ENCODE data around the gene SLC5A4. TPM values are rescaled to one million over a fixed set of nuclear protein-coding genes. Genes with fewer than 3 reads are reported as not detected.
"Not testable (repeated sequence)": the region's sequence is repeated elsewhere in the genome, so short reads cannot be mapped to it uniquely, and the experiment has no call there.

SLC5A4 gene
- polyA plus RNA-seq, 3 donors from 2014 or later: not detected

DNA sequence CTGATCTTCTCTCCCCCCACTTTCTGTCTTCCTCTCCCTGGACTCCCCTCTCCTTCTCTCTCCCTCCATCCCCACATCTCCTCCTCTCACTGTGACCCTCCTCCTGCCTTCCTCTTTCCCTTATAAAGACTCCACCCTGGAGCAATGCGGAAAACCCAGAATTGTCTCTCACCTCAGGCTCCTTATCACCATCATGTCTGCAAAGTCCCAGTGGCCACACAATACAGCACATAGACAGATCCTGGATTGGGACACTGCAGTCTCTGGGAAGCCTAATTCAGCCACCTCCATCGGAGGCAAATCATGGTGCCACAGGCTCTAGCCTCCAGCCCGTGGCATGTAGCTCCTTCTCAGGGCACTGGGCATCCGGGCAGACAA lies 53.0 kb downstream of the SLC5A4 start:
- Mint-ChIP-seq H3K4me1 (peaks cover 21 to 50% of the 10 kb centered on the region in 2 donors), H3K4me3 (peak overlapping the region in 1 of 5 donors; percentile 83), H3K27me3 (ENCODE audit: low read depth in 3 of 3) (peaks cover 5 to 20% (median 6%) of the 10 kb centered on the region in 3 donors), H3K9me3 (no peaks in the 10 kb centered on the region), H3K27ac (no peak overlapping the region), H3K36me3 (no peaks in the 10 kb centered on the region)
- no peak for DNase-seq

DNA sequence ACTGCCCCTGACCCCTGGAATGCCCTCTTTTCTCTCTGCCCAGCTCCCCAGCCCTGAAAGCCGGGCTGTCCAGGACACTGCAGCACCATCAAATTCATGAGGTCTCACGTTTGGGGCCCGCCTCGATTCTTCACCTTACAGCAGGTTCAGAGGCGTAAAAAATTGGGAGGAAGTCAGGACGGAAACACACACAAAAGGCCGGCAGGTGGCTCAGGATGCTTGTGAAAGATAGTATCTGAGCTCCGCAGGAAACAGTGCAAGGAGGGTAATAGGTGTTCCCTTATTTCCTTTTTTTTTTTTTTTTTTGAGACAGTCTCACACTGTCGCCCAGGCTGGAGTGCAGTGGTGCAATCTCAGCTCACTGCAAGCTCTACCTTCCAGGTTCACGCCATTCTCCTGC lies 54.4 kb downstream of the SLC5A4 start:
- Mint-ChIP-seq H3K4me3 (no peak overlapping the region), H3K27ac (no peak overlapping the region), H3K4me1 (peaks cover 9 to 36% of the 10 kb centered on the region in 2 donors), H3K27me3 (ENCODE audit: low read depth in 3 of 3) (peaks cover 5 to 19% (median 9%) of the 10 kb centered on the region in 3 donors), H3K9me3 (no peaks in the 10 kb centered on the region), H3K36me3 (no peaks in the 10 kb centered on the region)
- no peak for DNase-seq

DNA sequence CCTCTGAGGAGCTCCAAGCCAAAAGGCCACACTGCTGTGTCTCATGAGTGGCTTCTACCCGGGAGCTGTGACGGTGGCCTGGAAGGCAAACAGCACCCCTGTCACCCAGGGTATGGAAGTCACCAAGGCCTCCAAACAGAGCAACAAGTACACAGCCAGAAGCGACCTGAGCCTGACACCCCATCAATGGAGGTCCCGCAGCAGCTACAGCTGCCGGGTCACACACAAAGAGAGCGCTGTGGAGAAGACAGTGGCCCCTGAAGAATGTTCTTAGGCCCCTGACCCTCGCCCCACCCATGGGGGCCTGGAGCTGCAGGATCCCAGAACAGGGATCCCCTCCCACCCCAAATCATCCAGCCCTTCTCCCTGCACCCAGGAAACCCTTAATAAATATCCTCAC lies 55.2 kb downstream of the SLC5A4 start:
- Mint-ChIP-seq H3K27me3 (ENCODE audit: low read depth in 3 of 3) (peaks cover 5 to 13% (median 8%) of the 10 kb centered on the region in 3 donors), H3K4me3 (no peak overlapping the region), H3K27ac (no peak overlapping the region), H3K9me3 (no peaks in the 10 kb centered on the region), H3K36me3 (no peaks in the 10 kb centered on the region), H3K4me1 (peaks cover 7 to 28% of the 10 kb centered on the region in 2 donors)
- DNase-seq: no peak

DNA sequence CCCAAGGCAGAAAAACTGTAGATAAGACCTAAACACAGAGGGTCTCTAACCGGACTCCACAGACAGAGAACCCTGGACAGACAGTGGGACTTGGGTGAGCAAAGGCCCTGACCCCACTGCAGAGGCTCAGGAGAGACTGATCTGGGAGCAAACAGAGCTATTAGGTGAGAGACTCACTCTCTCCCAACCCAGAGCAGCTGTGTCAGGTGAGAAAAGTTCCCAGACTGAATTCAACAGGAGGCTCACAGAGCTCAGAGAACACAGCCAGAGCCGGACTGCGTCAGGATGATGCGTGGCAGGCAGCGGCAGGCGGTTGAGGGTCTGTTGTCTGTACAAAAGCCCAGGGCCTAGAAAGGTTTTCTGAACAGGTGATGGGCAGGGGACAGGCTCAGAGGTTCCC lies 55.8 kb downstream of the SLC5A4 start:
- Mint-ChIP-seq H3K27ac (no peak overlapping the region), H3K27me3 (ENCODE audit: low read depth in 3 of 3) (peaks cover 5 to 13% (median 8%) of the 10 kb centered on the region in 3 donors), H3K9me3 (no peaks in the 10 kb centered on the region), H3K4me3 (no peak overlapping the region), H3K36me3 (no peaks in the 10 kb centered on the region), H3K4me1 (peaks cover 7 to 22% of the 10 kb centered on the region in 2 donors)
- DNase-seq: no peak

DNA sequence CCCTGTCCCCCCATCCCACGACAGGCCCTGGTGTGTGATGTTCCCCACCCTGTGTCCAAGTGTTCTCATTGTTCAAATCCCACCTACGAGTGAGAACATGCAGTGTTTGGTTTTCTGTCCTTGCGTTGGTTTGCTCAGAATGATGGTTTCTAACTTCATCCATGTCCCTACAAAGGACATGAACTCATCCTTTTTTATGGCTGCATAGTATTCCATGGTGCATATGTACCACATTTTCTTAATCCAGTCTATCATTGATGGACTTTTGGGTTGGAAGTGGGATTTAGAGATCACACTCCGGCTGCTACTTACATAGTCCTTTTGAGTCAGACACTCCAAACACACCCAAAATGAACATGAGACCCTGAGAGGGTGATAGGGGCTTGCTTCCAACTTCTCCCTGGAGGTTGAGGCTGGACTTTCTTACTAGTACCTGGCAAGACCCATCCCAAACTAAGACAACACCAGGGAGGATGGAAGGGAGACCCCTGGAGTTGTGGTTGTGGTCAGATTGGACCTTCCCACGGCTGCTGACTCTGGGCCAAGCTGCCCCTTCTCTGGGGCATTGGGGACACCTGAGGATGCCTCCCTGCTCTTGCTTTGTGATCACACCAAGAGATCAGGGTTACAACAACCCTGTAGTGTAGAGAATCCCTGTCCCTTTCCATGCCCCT lies 57.5 kb downstream of the SLC5A4 start:
- not testable (repeated sequence) for H3K4me1 Mint-ChIP-seq; H3K27me3 Mint-ChIP-seq (ENCODE audit: low read depth in 3 of 3); H3K27ac Mint-ChIP-seq; DNase-seq; H3K9me3 Mint-ChIP-seq; H3K4me3 Mint-ChIP-seq; H3K36me3 Mint-ChIP-seq

DNA sequence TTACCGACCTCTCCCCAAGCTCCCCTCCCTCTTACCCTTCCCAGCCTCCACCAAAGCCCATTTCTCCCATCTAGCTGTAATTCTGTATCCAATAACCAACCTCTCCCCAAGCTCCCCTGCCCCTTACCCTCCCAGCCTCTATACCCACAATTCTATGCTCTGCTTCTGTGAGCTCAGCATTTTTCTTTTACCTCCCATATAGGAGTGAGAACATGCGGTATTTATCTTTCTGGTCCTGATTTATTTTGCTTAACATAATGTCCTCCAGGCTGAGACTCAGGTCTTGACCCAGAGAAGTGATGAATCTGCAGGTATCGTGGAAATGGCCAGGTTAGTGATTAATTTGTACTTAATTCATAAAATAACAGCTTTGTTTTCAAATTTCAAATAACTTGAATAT lies 59.2 kb downstream of the SLC5A4 start:
- not testable (repeated sequence) for H3K9me3 Mint-ChIP-seq; H3K4me1 Mint-ChIP-seq; H3K4me3 Mint-ChIP-seq; DNase-seq; H3K36me3 Mint-ChIP-seq; H3K27me3 Mint-ChIP-seq (ENCODE audit: low read depth in 3 of 3); H3K27ac Mint-ChIP-seq

DNA sequence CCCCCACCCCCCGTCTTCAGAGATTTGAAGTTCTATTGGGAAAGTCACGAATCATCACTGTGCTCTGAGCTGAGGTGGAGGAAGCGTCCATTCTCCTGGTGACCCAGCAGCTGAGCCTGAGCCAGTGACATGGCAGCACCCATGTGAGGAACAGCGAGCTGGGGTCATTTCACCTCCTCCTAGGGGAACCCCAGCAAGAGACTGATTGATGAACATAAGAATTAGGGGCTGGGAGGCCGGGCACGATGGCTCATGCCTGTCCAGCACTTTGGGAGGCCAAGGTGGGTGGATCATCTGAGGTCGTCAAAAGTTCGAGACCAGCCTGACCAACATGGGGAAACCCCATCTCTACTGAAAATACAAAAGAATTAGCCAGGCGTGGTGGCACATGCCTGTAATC lies 61.8 kb downstream of the SLC5A4 start:
- not testable (repeated sequence) for H3K4me1 Mint-ChIP-seq; H3K4me3 Mint-ChIP-seq; H3K36me3 Mint-ChIP-seq; DNase-seq; H3K27ac Mint-ChIP-seq; H3K9me3 Mint-ChIP-seq; H3K27me3 Mint-ChIP-seq (ENCODE audit: low read depth in 3 of 3)

DNA sequence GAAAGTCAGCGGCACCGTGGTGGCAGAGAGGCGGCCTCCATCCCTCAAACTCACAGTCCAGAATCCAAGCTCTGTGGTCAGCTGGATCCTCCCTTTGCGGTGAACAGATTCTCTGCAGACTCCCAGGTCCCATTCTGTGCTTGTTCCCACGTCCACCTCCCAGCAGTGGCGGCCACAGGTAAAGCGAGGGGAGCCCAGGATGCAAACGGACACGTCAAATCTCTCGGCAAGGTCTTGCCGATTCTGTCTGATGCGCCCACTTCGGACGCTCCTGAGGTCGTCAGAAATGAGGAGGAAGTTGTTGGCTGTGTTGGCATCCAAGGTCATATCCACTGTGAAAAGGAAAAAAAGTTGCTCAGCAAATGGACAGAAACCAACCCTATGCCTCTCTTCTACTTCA lies 64.1 kb downstream of the SLC5A4 start:
- not testable (repeated sequence) for DNase-seq

DNA sequence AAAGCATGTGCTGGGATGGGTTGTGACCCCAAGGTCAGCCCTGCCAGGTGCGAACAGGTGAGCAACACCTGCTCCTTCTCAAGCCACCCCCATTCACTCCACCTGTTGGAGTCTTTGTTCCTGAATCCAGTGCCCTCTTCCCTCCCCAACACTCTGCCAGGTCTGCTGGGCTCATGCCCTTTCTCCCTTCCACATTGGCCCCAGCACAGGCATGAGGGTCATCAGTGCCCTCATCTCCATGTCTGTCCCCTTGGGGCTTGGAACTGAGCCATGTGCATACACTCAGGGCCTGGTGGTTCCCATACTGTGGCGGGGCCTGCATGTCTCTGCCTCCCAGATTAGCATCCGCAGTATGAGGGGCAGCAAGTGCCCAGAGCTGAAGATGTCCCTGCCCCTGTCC lies 69.3 kb downstream of the SLC5A4 start:
- no peak for DNase-seq

More for the DNA sequence above, 64.1 kb downstream of the SLC5A4 start:
- H3K4me3 Mint-ChIP-seq; H3K9me3 Mint-ChIP-seq; H3K27ac Mint-ChIP-seq; H3K4me1 Mint-ChIP-seq; H3K27me3 Mint-ChIP-seq (ENCODE audit: low read depth in 3 of 3); H3K36me3 Mint-ChIP-seq: not testable (repeated sequence)

DNA sequence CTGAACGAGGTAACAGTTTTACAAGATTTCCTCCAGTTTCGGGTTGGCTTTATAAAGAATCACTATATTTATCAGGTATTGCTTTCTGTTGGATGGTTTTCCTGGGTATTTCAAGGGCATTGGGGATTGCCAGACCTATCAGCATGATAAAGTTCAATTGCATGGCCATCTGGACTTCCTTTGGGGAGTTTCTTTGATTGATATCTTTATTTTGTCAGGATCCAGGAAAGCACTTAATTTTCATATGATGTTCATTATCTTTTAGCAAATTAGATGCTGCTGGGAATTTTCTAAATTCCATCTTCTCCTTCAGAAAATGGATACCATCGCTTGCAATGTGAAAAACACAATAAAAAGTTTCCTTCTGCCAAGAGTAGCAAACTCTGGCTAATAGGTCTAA lies 71.5 kb downstream of the SLC5A4 start:
- Mint-ChIP-seq H3K9me3 (no peaks in the 10 kb centered on the region), H3K36me3 (no peaks in the 10 kb centered on the region)

More for the DNA sequence above, 69.3 kb downstream of the SLC5A4 start:
- Mint-ChIP-seq H3K4me1 (no peaks in the 10 kb centered on the region), H3K36me3 (no peaks in the 10 kb centered on the region), H3K27me3 (ENCODE audit: low read depth in 3 of 3) (peaks cover 2 to 4% (median 2%) of the 10 kb centered on the region in 3 donors), H3K4me3 (no peak overlapping the region), H3K27ac (no peak overlapping the region), H3K9me3 (no peaks in the 10 kb centered on the region)

DNA sequence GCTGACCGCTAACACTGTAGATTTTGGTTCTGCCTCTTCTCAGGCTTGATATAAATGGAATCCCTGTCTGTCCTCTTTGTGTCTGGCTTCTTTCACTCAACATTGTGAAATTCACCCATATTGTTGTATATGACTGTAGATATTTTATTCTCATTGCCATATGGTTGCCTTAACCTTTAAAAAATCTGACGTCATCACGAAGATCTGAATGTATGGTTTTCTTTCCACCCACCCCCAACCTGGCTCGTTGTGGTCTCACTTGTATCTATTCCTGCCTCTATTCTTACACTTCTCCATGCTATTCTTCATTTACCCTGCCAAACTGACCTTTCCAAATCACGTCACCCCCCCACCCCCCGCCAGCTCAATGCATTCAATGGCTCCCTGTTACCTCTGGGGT lies 74.1 kb downstream of the SLC5A4 start:
- H3K4me1 Mint-ChIP-seq: no peaks in the 10 kb centered on the region
- H3K9me3 Mint-ChIP-seq: no peaks in the 10 kb centered on the region
- DNase-seq: no peak
- H3K27ac Mint-ChIP-seq: no peak overlapping the region
- H3K36me3 Mint-ChIP-seq: no peaks in the 10 kb centered on the region
- peaks cover 2 to 4% (median 3%) of the 10 kb centered on the region in 3 donors for H3K27me3 Mint-ChIP-seq (ENCODE audit: low read depth in 3 of 3)
- H3K4me3 Mint-ChIP-seq: no peak overlapping the region

More for the DNA sequence above, 71.5 kb downstream of the SLC5A4 start:
- Mint-ChIP-seq H3K4me3 (no peak overlapping the region), H3K27ac (no peak overlapping the region), H3K27me3 (ENCODE audit: low read depth in 3 of 3) (peaks cover 0 to 4% (median 3%) of the 10 kb centered on the region in 3 donors), H3K4me1 (no peaks in the 10 kb centered on the region)
- DNase-seq: no peak

DNA sequence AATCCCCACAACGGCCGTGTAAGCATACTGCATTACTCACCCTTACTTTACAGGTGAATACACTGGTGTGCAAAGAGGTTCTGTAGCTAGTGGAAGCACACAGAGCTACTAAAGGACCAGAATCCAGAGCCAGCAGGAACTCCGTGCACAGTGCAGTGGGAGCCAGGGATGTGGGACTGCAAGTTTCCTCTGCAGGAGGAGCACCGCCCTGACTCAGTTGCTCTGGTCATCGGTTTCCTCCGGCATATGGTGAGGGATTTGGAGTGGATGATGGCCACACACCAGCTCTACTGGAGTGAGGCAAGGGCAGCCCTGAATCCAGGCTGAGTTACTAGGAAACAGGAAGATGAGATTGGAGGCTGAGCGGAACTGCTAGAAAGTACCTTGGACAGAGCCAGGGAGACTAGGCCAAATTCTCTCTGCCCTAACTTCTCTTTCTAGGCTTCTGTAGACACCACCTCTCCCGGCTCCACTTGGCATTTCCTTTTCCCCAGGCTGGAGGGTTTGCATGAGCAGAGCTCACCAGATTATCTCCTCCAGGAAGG lies 77.9 kb downstream of the SLC5A4 start:
- H3K9me3 Mint-ChIP-seq: no peaks in the 10 kb centered on the region
- peaks cover 3 to 9% (median 9%) of the 10 kb centered on the region in 3 donors for H3K27me3 Mint-ChIP-seq (ENCODE audit: low read depth in 3 of 3)
- H3K4me3 Mint-ChIP-seq: no peak overlapping the region
- H3K36me3 Mint-ChIP-seq: no peaks in the 10 kb centered on the region
- H3K4me1 Mint-ChIP-seq: no peaks in the 10 kb centered on the region
- no peak overlapping the region for H3K27ac Mint-ChIP-seq
- no peak for DNase-seq

DNA sequence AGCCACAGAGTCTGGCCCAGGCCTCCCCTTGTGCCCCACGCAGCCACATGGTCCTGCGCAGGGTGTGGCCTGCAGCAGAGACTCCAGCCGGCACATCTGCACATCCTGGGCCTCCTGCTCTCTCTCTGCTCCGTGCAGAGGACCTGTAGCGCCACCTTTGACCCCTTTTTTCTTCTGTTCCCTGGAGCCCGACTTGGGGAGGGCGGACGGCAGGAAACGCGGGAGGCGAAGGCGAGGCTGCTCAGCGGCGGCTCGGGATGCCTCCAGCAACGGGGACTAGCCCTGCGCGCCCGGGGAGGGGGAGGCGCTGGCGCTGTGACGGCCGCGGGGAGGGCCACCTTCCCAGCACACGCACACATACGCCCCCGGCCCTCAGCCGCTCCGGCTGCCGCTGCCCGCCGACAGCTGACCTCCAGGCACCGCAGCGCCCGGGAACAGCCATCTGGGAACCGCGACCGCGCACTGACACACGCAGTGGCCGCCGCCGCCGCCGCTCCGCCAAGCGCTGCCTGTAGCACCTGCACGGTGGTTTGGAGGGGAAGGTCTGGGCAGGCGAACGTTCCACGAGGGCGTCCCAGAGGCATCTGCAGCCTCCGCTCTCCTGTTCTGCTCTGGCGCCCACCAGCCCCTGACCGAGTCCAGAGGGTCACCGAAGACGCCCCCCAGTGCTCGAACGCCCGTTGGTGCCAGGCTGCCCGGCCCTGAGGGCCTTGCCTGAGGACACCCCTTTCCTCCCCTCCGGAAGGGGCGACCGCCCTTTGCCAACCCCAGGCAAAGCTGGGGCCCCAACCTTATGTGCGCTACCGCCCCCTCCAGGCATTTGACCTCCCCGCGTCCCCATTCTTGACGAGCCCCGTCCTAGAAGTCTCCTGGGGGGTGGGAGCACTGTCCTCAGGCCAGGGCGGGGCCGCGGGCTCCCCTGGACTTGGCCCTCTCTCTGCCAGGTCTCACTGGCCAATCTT lies 79.2 kb downstream of the SLC5A4 start:
- Mint-ChIP-seq H3K27me3 (ENCODE audit: low read depth in 3 of 3) (peaks cover 3 to 11% (median 9%) of the 10 kb centered on the region in 3 donors), H3K36me3 (no peaks in the 10 kb centered on the region), H3K4me3 (no peak overlapping the region), H3K9me3 (no peaks in the 10 kb centered on the region), H3K27ac (no peak overlapping the region), H3K4me1 (no peaks in the 10 kb centered on the region)
- no peak for DNase-seq

DNA sequence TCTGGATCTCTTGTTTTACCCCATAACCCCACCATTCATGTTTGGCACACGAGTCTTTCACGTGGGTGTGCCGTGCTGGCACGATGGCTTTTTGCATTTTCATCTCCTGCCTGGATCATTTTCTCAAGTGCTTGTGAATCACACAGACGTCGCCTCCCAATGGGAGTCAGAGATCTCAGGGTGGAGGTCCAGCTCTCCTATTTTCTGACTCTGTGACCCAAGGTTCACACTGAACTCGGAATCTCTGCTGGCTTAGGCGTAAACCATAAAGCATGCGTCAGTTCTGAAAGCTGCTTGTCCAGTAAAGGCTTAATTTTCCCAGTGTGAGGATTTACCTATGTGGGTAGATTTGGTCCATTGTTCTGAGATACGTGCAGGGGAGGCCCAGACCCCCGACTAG lies 80.0 kb downstream of the SLC5A4 start:
- H3K9me3 Mint-ChIP-seq: no peaks in the 10 kb centered on the region
- peaks cover 3 to 13% (median 9%) of the 10 kb centered on the region in 3 donors for H3K27me3 Mint-ChIP-seq (ENCODE audit: low read depth in 3 of 3)
- DNase-seq: no peak
- no peaks in the 10 kb centered on the region for H3K36me3 Mint-ChIP-seq
- H3K4me3 Mint-ChIP-seq: no peak overlapping the region
- H3K4me1 Mint-ChIP-seq: no peaks in the 10 kb centered on the region
- H3K27ac Mint-ChIP-seq: no peak overlapping the region

Measured in immature natural killer cell (primary cell).